Mammary epithelial cell (primary cell): ENCODE results near the gene ITGB3.

Source experiments
- EZH2 ChIP-seq: IDR thresholded peaks from 2 replicates; pipeline ENCODE4 v1.6.1; 2012; ENCODE audit warnings: low read length, inconsistent platforms, borderline replicate concordance
- TF ChIP-seq, protein P1 (sequence below), 2 donors: IDR thresholded peaks in 1 of 2; conservative IDR thresholded peaks in 1 of 2; 2 replicates each; pipeline ENCODE4 v1.5.1; 2011 to 2012; ENCODE audit warnings: inconsistent platforms in 2 of 2, low read length in 2 of 2, mild to moderate bottlenecking in 2 of 2, control low read depth in 1 of 2, low read depth in 1 of 2; ENCODE audit not compliant: insufficient read depth in 1 of 2; ENCODE audit errors: extremely low read depth in 1 of 2

DNA sequence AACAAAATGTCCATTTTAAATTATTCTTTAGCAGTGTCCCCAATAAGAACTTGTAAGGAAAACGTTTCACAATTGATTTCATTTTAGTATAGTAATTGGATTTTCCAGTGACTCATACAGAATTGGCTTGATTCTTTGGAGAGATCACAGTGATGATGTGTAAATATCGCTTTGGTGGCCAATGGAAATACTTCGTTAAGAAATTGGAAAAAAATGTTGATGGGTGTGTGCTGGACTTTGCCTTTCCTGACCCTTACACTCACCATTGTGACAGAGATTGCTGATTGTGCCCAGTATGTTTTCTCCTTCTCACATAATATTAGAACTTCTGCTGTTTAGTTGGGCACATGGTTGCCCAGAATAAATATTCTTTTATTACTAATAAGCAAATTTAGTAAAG, 62.7 kb downstream of the ITGB3 start:
- TF ChIP-seq, protein P1, sequence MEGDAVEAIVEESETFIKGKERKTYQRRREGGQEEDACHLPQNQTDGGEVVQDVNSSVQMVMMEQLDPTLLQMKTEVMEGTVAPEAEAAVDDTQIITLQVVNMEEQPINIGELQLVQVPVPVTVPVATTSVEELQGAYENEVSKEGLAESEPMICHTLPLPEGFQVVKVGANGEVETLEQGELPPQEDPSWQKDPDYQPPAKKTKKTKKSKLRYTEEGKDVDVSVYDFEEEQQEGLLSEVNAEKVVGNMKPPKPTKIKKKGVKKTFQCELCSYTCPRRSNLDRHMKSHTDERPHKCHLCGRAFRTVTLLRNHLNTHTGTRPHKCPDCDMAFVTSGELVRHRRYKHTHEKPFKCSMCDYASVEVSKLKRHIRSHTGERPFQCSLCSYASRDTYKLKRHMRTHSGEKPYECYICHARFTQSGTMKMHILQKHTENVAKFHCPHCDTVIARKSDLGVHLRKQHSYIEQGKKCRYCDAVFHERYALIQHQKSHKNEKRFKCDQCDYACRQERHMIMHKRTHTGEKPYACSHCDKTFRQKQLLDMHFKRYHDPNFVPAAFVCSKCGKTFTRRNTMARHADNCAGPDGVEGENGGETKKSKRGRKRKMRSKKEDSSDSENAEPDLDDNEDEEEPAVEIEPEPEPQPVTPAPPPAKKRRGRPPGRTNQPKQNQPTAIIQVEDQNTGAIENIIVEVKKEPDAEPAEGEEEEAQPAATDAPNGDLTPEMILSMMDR (conservative IDR thresholded peaks at IDR 0.05 in 1 of 2, IDR thresholded peaks at IDR 0.05 in 1 of 2; ENCODE audit: extremely low read depth in 1 of 2, insufficient read depth in 1 of 2, low read depth in 1 of 2, low read length in 2 of 2), result no peak
- TF ChIP-seq EZH2, result no peak
